Ammon's horn (tissue), 1 donor: Measurements from ENCODE around the gene AXIN1.
"Not testable (repeated sequence)": the region's sequence is repeated elsewhere in the genome, so short reads cannot be mapped to it uniquely, and the experiment has no call there.

Experiments
- DNase-seq: peaks from one replicate; pipeline ENCODE4 v3.0.0-alpha.2; 2016; ENCODE audit warnings: low spot score

Gene AXIN1

DNA sequence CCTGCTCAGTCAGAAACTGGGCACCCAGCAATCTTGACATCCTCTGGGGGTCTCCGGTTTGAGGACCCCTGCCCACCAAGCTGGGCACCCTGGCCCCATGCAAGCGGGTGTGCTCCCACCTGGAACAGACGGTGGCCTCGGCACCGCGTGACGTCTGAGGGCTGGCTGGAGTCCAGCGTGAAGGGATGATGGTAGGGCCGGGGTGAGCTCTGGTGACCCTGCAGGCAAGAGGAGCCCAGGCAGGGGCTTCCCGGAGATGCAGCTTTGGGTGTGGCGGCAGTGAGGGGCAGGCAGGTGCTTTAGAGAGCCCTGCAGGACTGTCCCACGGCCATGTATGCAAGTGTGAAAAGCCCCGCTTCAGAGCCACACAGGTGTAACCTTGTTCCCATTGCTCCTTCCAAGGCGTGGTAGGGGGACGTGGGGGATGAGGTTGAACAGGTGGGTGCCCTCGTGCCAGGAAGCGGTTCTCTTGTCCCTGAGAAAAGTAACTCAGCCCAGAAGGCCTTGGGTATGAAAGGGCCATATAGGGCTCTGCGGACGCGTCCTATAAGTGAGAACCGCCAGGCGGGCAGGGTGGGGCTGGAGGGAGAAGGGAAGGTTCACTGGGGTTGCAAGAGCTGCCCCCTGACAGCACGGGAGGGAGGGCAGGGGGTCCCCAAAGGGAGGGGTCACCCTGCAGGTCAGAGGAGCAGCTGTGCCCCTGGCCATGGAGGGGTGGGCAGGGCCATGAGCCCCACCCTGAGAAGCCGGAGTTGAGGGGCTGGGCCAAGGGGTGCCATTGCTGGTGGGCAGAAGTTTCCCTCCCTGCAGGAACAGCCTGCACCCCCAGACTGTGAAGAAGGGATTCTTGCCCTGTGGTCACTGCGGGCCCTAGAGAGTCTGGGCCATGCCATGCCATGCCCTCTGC lies 86.0 kb downstream of the AXIN1 start:
- DNase-seq = no peak

DNA sequence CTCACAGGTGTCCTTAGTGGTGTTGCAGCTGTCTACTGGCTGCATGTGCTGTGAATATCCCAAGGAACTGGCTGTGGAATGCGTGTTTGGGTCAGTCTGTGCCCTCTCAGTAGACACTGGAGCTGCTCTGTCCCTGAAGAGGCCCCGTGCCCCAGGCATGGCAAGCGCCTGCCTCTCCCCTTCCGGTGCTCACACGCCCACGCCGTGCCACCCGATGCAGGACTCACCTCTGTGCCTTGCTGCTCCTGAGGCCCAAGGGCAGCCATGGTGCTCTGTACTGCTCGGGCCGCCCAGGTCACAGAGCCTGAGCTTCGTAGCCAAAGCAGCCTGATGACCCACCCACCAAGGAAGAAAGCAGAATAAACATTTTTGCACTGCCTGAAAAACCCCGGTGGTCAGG lies 86.8 kb downstream of the AXIN1 start:
- no peak for DNase-seq

- no peak for DNase-seq
Measured at GRCh38 chr16:265002-265529, 87.5 kb downstream of the AXIN1 start.

- no peak for DNase-seq
Measured at GRCh38 chr16:264440-264951, 88.0 kb downstream of the AXIN1 start.

DNA sequence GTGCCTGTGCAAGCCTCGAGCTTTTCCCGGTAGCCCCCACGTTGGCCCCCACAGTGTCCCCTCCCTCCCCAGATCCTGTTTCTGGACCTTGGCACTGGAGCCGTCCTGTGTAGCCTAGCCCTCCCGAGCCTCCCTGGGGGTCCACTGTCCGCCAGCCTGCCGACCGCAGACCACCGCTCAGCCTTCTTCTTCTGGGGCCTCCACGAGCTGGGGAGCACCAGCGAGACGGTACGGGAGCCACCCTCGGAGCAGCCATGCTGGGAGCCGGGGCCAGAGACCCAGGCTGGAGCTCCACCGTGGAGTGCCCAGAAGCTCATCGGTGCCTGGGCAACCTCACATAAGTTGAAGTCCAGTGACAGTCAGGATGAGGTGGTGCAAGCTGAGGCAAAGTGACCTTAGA lies 88.6 kb downstream of the AXIN1 start:
- no peak for DNase-seq

- DNase-seq = no peak
Measured at GRCh38 chr16:263182-263774, 89.2 kb downstream of the AXIN1 start.

DNA sequence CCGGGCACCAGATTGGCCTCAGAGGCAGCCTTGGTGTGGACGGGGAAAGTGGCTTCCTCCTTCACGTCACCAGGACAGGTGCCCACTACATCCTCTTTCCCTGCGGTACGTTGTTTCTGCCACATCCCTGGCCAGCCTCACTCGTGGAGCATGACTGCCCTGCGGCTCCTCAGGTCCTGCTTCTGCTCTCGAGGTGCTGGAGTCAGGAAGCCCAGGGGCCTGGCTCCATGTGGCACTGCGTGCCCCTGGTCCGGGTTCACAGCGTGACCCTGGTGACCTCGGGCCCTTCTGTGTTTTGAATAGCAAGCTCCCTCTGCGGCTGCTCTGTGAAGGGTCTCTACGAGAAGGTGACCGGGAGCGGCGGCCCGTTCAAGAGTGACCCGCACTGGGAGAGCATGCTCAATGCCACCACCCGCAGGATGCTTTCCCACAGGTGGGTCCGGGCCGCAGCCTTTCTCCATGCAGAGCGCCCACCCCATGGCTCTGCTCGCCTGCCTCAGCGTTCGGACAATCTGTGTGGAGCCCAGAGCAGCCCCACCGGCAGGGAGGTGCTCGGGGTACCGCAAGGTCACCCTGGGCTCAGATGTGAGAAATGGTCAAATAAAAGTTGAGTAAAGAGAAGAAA lies 90.3 kb downstream of the AXIN1 start:
- DNase-seq = no peak

GRCh38 chr16:261031-261691 lies 91.4 kb downstream of the AXIN1 start:
- no peak for DNase-seq

DNA sequence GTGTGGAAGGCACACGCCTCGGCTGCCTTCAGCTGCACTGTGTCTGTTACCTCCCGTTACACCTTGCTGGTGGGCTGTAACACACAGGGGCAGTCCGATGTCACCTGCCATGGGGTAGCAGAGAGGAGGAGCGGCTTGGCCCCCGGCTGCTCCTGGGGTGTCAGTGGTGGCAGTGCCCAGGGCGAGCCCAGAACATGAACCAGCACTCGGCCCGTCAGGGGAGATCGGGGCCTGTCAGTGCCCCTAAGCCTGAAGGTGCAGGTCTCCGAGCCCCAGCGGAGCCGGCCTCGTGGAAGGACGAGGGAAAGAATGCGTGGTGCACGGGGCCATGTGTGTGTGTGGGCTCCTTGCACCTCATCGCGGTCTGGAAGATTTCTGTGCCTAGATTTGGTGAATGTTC lies 92.2 kb downstream of the AXIN1 start:
- no peak for DNase-seq

DNA sequence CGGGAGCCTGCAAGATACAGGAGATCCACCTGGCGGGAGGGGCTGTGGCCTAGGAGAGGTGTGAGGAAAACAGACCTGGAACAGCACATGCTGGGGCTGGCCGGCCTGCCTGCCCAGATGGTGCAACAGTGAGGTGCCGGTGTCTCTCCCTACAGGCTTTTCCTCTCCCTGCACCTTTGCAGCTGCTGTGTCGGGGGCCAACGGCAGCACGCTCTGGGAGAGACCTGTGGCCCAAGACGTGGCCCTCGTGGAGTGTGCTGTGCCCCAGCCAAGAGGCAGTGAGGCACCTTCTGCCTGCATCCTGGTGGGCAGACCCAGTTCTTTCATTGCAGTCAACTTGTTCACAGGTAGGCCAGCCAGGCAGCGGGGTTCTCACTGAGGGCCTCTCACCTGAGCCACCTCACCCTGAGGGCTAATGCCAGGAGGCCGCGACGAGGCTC lies 92.7 kb downstream of the AXIN1 start:
- no peak for DNase-seq

- no peak for DNase-seq
Measured at GRCh38 chr16:259226-259625, 93.3 kb downstream of the AXIN1 start.

- DNase-seq = not testable (repeated sequence)
Measured at GRCh38 chr16:258091-258490, 94.4 kb downstream of the AXIN1 start.

DNA sequence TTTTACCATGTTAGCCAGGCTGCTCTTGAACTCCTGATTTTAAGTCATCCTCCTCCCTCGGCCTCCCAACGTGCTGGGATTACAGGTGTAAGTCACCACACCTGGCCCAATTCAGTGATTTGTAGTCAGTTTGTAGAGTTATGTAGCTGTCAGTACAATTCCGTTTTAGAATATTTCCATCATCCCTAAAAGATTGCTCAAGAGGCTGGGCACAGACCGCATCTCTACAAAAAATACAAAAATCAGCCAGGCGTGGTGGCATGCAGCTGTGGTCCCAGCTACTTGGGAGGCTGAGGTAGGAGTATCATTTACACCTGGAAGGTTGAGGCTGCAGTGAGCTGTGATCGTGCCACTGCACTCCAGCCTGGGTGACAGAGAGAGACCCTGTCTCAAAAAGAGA lies 97.3 kb downstream of the AXIN1 start:
- DNase-seq = no peak

- no peak for DNase-seq
Measured at GRCh38 chr16:254461-254860, 98.1 kb downstream of the AXIN1 start.

DNA sequence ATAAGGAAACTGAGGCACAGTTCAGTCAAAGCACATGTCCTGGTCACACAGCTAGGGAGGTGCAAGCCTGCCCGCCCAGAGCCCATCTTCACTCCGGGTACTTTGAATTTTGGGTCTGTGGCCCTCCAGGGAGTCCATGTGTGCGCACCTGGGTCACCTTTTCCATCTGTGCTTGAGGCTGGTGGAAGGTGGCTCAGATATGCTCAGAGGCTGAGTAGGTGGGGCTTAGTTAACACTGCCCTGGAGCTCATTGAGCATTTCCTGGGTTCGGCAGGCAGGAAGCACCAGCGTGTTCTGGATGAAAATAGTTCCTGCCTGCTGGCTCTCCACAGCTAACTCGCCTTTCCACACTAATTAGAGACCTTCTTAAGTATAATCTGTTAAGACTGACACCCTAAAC lies 98.7 kb downstream of the AXIN1 start:
- DNase-seq = no peak

DNA sequence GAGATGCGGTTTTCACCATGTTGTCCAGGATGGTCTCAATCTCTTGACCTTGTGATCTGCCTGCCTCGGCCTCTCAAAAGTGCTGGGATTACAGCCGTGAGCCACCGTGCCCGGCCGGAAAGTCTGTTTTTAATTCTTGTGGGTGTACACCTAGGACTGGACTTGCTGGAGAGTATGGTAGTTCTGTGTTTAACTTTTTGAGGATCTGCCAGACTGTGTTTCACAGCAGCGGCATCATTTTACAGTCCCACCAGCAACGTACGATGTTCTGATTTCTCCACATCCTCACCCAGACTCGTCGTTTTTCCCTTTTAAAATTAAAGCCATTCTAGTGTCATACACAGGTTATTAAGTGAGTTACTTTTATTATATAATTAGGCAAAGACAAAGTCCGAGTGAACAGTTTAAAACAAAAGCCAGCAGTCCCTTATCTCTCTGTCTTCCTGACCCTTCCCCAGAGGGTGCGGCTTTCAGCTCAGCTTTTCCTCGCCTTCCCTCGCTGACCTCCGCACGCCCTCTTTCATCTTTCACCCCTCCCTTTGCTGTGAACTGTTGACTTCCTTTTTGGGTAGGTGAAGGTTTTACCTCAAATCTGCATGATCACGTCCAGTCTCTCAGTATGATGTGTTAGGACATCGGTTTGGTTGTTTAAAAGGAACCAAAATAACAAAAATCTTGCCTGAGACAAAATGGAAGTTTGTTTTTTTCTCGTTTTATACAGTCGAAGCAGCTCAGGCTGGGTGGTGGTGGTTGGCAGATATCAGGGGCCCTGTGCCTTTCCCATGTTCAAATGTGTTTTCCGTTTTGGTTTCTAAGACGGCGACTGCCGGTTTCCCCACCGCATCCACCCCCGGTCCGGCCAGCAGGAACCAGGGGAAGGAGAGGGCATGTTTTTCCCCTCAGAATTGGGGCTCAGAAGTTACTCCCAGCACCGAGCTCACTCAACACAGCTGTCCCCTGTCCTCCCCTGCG lies 99.9 kb downstream of the AXIN1 start:
- no peak for DNase-seq

- no peak for DNase-seq
Measured at GRCh38 chr16:249431-249830, 103.1 kb downstream of the AXIN1 start.

GRCh38 chr16:247027-247426 lies 105.5 kb downstream of the AXIN1 start:
- DNase-seq = no peak

DNA sequence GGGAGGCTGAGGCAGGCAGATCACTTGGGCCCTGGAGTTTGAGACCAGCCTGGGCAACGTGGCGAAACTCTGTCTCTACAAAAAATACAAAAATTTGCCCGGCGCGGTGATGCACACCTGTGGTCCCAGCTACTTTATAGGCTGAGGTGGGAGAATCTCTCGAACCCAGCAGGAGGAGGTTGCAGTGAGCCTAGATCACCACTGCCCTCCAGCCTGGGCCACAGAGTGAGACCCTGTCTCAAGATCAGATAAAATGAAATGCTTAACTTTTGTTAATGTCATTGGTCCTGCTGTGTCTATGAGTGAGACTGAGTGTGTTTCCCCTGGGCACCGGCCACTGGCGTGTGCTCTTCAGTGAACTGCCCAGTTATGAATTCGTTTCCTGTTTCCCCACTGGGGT lies 107.4 kb downstream of the AXIN1 start:
- no peak for DNase-seq

- no peak for DNase-seq
Measured at GRCh38 chr16:243348-243747, 109.2 kb downstream of the AXIN1 start.

DNA sequence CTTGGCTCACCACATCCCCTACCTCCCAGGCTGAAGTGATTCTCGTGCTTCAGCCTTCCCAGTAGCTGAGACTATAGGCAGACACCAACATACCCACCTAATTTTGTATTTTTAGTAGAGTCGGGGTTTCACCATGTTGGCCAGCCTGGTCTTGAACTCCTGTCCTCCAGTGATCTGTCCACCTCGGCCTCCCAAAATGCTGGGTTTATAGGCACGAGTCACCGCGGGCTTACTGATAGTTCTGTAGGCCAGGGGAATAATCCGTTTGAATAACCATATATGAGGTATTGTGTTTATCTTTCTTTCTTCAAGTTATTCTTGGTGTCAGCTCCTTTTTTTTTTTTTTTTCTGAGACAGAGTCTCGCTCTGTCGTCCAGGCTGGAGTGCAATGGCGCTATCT lies 110.2 kb downstream of the AXIN1 start:
- no peak for DNase-seq
